HepG2 (cell line): Measurements from ENCODE around the gene CA12. TPM values are rescaled to one million over a fixed set of nuclear protein-coding genes. Genes with fewer than 3 reads are reported as not detected.

Source experiments
- ATAC-seq: fragments of 200-7000 bp; cut with Tn5 transposase; 3 replicates; pipeline ENCODE4 v1.9.1; 2020; ENCODE audit warnings: mild to moderate bottlenecking, moderate library complexity
- BruUV-seq: library from RNA; stranded (reverse); fragments of 400-500 nt; replicated peaks from 2 replicates; lab custom pipeline; 2021; lab: Mats Ljungman, UMichigan
- CTCF ChIA-PET: fragments of 300-600 bp; formaldehyde crosslinking; extraction: SDS; loops from one replicate; lab custom pipeline; 2021; ENCODE audit warnings: low total read pairs, inconsistent platforms, low intra/inter-chr PET ratio; lab: Yijun Ruan, JAX
- POLR2A ChIA-PET: fragments of 350-600 bp; sonication (Branson Sonifier 250); formaldehyde crosslinking; loops from one replicate; lab custom pipeline; 2020; ENCODE audit warnings: antibody characterized with exemption, inconsistent platforms; lab: Yijun Ruan, JAX
- DNase-seq: peaks from one replicate; pipeline ENCODE4 v3.0.0-alpha.2; 2015; ENCODE audit warnings: low spot score
- FAIRE-seq: peaks from 3 replicates; lab custom pipeline; 2011; peaks lifted over from hg19 to GRCh38; lab: Jason Lieb, UNC
- H2AFZ ChIP-seq: one replicate; pipeline ENCODE4 v1.6.1; 2011; ENCODE audit warnings: low read length, inconsistent platforms
- H3K27ac ChIP-seq: fragments of 300-600 bp; 3 replicates; pipeline ENCODE4 v1.8.0; 2011; ENCODE audit warnings: mixed run types, mild to moderate bottlenecking, mixed read lengths, low read length, inconsistent platforms; ENCODE audit not compliant: insufficient read depth; ENCODE audit errors: extremely low read length
- H3K27me3 ChIP-seq, 2 experiments: fragments of 200-600 bp in 1 of 2; 2 replicates in 1 of 2; 3 replicates in 1 of 2; pipeline versions ENCODE4 v1.6.0 to v1.8.0; 2011; ENCODE audit warnings: low read length in 2 of 2, mild to moderate bottlenecking in 2 of 2, moderate library complexity in 2 of 2, inconsistent platforms in 1 of 2; ENCODE audit not compliant: insufficient read depth in 2 of 2, control insufficient read depth in 1 of 2
- H3K36me3 ChIP-seq, 2 experiments: fragments of 200-600 bp in 1 of 2; replicated peaks in 1 of 2; 2 replicates in 1 of 2; 3 replicates in 1 of 2; pipeline versions ENCODE4 v1.5.1 to v1.8.0; 2011; ENCODE audit warnings: low read length in 2 of 2, inconsistent platforms in 1 of 2; ENCODE audit not compliant: insufficient read depth in 2 of 2, control insufficient read depth in 1 of 2
- H3K4me1 ChIP-seq: 2 replicates; pipeline ENCODE4 v1.5.1; 2012; ENCODE audit warnings: low read length, inconsistent platforms; ENCODE audit not compliant: insufficient read depth
- H3K4me2 ChIP-seq: 2 replicates; pipeline ENCODE4 v1.6.0; 2011; ENCODE audit warnings: low read depth, low read length, inconsistent platforms
- H3K4me3 ChIP-seq, 3 experiments: fragments of 200-600 bp in 1 of 3; sonication (generic), shearing (Covaris generic) in 1 of 3; replicated peaks in 1 of 3; 2 replicates each; pipeline ENCODE4 v1.5.1; 2011 to 2016; ENCODE audit warnings: low read length in 3 of 3, inconsistent platforms in 2 of 3, low read depth in 2 of 3, mild to moderate bottlenecking in 2 of 3, control low read depth in 1 of 3, mixed read lengths in 1 of 3; ENCODE audit not compliant: insufficient read depth in 1 of 3
- H3K79me2 ChIP-seq: one replicate; pipeline ENCODE4 v1.6.1; 2011; ENCODE audit warnings: low read length, inconsistent platforms; ENCODE audit not compliant: insufficient read depth
- H3K9ac ChIP-seq: 2 replicates; pipeline ENCODE4 v1.6.0; 2011; ENCODE audit warnings: mild to moderate bottlenecking, low read depth, low read length, inconsistent platforms; ENCODE audit not compliant: insufficient read depth
- H3K9me3 ChIP-seq: 2 replicates; pipeline ENCODE4 v1.5.1; 2012; ENCODE audit warnings: mild to moderate bottlenecking, low read length
- H4K20me1 ChIP-seq: 2 replicates; pipeline ENCODE4 v1.6.0; 2011; ENCODE audit warnings: inconsistent platforms, mild to moderate bottlenecking, low read length, moderate library complexity; ENCODE audit not compliant: insufficient read depth
- CENPX ChIP-seq: sonication (generic); formaldehyde crosslinking; IDR thresholded peaks from 2 replicates; pipeline ENCODE4 v1.9.0; 2021; ENCODE audit warnings: mild to moderate bottlenecking, missing genetic modification reagents, moderate library complexity
- KLF6 ChIP-seq: IDR thresholded peaks from 2 replicates; pipeline ENCODE4 v1.8.0; 2016; ENCODE audit warnings: missing biosample characterization, missing genetic modification reagents
- NR3C1 ChIP-seq: sonication (generic); formaldehyde crosslinking; IDR thresholded peaks from 2 replicates; pipeline ENCODE4 v1.4.0; 2020; ENCODE audit warnings: missing genetic modification reagents
- TFDP1 ChIP-seq: IDR thresholded peaks from 2 replicates; pipeline ENCODE4 v1.6.1; 2016; ENCODE audit warnings: missing compliant biosample characterization, missing genetic modification reagents, borderline replicate concordance
- ZNF281 ChIP-seq: sonication (generic); formaldehyde crosslinking; IDR thresholded peaks from 2 replicates; pipeline ENCODE4 v1.4.0; 2020; ENCODE audit warnings: missing genetic modification reagents, borderline replicate concordance
- ZNF33B ChIP-seq: sonication (generic); formaldehyde crosslinking; IDR thresholded peaks from 2 replicates; pipeline ENCODE4 v1.5.1; 2020; ENCODE audit warnings: mild to moderate bottlenecking, missing genetic modification reagents
- WGBS: methylation state at CpG from one replicate; pipeline ENCODE4 v1.1.6; 2017; ENCODE audit warnings: low lambda C conversion rate; 5-methylcytosine and 5-hydroxymethylcytosine counted together
- in situ Hi-C: cut with HindIII; loops from 2 replicates; pipeline ENCODE4 v1.10.0; 2017; ENCODE audit warnings: low pct_unique_long_range_greater_than_20kb; ENCODE audit not compliant: extremely low pct_ligation_motif_present
- intact Hi-C: fragments of 100-400 bp; cut with micrococcal nuclease; formaldehyde crosslinking; loops from one replicate; pipeline ENCODE4 v1.10.0; 2022; ENCODE audit not compliant: unreplicated experiment
- polyA plus RNA-seq, 8 experiments: library from polyadenylated mRNA; depleted of rRNA in 3 of 8; stranded (reverse) in 7 of 8; unstranded in 1 of 8; fragments of >200 nt; fragmentation: Illumina TruSeq in 4 of 8; extraction: Trizol in 4 of 8; gene quantifications; 2 replicates each; pipeline versions ENCODE4 v1.2.1 to v1.2.3, GENCODE V29; 2011 to 2016; ENCODE audit warnings: low read depth in 4 of 8, missing spikeins in 1 of 8, mixed read lengths in 1 of 8; ENCODE audit not compliant: insufficient read depth in 1 of 8
- total RNA-seq, 5 experiments: library from RNA; depleted of rRNA; stranded (reverse); fragments of >200 nt; fragmentation: Illumina TruSeq; extraction: Trizol; gene quantifications; 2 replicates each; pipeline ENCODE4 v1.2.3, GENCODE V29; 2016; ENCODE audit warnings: low read depth in 1 of 5
- TF ChIP-seq, protein P1 (sequence below): sonication (generic); formaldehyde crosslinking; IDR thresholded peaks from 2 replicates; pipeline ENCODE4 v1.9.0; 2022; ENCODE audit warnings: missing genetic modification reagents, mild to moderate bottlenecking, borderline replicate concordance
- TF ChIP-seq, protein P2 (sequence below): sonication (generic); formaldehyde crosslinking; IDR thresholded peaks from 2 replicates; pipeline ENCODE4 v1.4.0; 2020; ENCODE audit warnings: low read depth, mild to moderate bottlenecking, missing genetic modification reagents
- TF ChIP-seq, protein P3 (sequence below): sonication (generic); formaldehyde crosslinking; IDR thresholded peaks from 2 replicates; pipeline ENCODE4 v1.5.0; 2020; ENCODE audit warnings: mild to moderate bottlenecking, missing genetic modification reagents

CA12 gene
- total and polyA plus RNA-seq, 2 of the 13 experiments (the other 11 are each of a cell fraction or from before 2014, with no cell fraction given), result 0.07 to 0.20 TPM

- TF ChIP-seq, protein P1, sequence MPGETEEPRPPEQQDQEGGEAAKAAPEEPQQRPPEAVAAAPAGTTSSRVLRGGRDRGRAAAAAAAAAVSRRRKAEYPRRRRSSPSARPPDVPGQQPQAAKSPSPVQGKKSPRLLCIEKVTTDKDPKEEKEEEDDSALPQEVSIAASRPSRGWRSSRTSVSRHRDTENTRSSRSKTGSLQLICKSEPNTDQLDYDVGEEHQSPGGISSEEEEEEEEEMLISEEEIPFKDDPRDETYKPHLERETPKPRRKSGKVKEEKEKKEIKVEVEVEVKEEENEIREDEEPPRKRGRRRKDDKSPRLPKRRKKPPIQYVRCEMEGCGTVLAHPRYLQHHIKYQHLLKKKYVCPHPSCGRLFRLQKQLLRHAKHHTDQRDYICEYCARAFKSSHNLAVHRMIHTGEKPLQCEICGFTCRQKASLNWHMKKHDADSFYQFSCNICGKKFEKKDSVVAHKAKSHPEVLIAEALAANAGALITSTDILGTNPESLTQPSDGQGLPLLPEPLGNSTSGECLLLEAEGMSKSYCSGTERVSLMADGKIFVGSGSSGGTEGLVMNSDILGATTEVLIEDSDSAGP, result 0 out of 2 replicates have a peak, but pooled peaks have one; percentile 16
- no peak for TF ChIP-seq CENPX
- no peak for TF ChIP-seq NR3C1
- ChIA-PET CTCF (no interaction called here), POLR2A (no interaction called here)
- no peak overlapping the region for H3K9ac ChIP-seq
- intact Hi-C loops (no loop called here), in situ Hi-C loops (no loop called here)
- 36% methylated on average over 8 of the region's 8 CpGs for WGBS
- H4K20me1 ChIP-seq, result no peaks in the 10 kb centered on the region
- H3K79me2 ChIP-seq, result no peaks in the 10 kb centered on the region
- FAIRE-seq, result no peak
- H3K27me3 ChIP-seq, result peaks cover 3 to 10% of the 10 kb centered on the region in 2 experiments; a peak in 2 of 5 replicates
- no peak for DNase-seq
- no peak overlapping the region for H2AFZ ChIP-seq
- H3K27ac ChIP-seq, result no peak overlapping the region
- BruUV-seq, result no TSS peak
- peaks cover 5% of the 10 kb centered on the region; the same call in 1 of the 2 replicates for H3K4me1 ChIP-seq
- no peaks in the 10 kb centered on the region for H3K36me3 ChIP-seq
- H3K9me3 ChIP-seq, result no peaks in the 10 kb centered on the region
- no peak overlapping the region for H3K4me3 ChIP-seq
- ATAC-seq, result no peak; the same call in 2 of the 3 replicates
- H3K4me2 ChIP-seq, result no peak overlapping the region; the same call in 1 of the 2 replicates
Measured at GRCh38 chr15:63340353-63340752, 41.3 kb downstream of the CA12 start.

DNA sequence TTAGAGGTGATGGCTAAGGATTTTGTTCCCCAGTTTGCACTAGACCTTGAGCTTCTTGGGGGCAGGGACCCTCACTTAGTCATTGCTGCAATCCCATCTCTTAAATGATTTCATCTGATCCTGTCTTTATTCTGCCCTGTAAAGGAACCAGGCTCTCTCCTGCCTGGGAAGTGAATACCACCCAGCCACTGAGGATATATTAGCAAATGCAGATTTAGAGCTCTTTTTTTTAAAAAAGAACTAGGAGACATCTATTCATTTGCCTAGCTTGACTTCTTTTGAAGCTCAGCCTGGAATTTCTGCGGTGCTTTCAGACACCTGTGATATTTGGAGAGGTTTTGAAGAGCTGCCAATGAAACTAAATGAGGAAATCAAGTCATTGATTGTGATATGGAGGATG is 41.8 kb downstream of the CA12 start:
- FAIRE-seq (no peak), DNase-seq (no peak), ATAC-seq (no peak)
- H3K4me1 ChIP-seq, result peaks cover 5% of the 10 kb centered on the region; the same call in 1 of the 2 replicates
- H4K20me1 ChIP-seq, result no peaks in the 10 kb centered on the region
- H2AFZ ChIP-seq, result no peak overlapping the region
- no peaks in the 10 kb centered on the region for H3K9me3 ChIP-seq
- POLR2A ChIA-PET, result no interaction called here
- WGBS, result 56% methylated on average over 1 of the region's 1 CpG
- peaks cover 2 to 10% of the 10 kb centered on the region in 2 experiments; a peak in 2 of 5 replicates for H3K27me3 ChIP-seq
- H3K79me2 ChIP-seq, result no peaks in the 10 kb centered on the region
- in situ Hi-C loops (no loop called here), intact Hi-C loops (no loop called here)
- no peaks in the 10 kb centered on the region for H3K36me3 ChIP-seq
- H3K9ac ChIP-seq, result no peak overlapping the region
- H3K27ac ChIP-seq, result no peak overlapping the region
- BruUV-seq, result no TSS peak
- CTCF ChIA-PET, result no interaction called here
- no peak overlapping the region for H3K4me2 ChIP-seq
- no peak overlapping the region for H3K4me3 ChIP-seq
- TF ChIP-seq ZNF281 (CRISPR knock-in tag), result no peak
- no peak for TF ChIP-seq TFDP1 (CRISPR knock-in tag)
- TF ChIP-seq, protein P2, sequence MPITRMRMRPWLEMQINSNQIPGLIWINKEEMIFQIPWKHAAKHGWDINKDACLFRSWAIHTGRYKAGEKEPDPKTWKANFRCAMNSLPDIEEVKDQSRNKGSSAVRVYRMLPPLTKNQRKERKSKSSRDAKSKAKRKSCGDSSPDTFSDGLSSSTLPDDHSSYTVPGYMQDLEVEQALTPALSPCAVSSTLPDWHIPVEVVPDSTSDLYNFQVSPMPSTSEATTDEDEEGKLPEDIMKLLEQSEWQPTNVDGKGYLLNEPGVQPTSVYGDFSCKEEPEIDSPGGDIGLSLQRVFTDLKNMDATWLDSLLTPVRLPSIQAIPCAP (CRISPR knock-in tag), result no peak
- no peak for TF ChIP-seq ZNF33B
- TF ChIP-seq, protein P3, sequence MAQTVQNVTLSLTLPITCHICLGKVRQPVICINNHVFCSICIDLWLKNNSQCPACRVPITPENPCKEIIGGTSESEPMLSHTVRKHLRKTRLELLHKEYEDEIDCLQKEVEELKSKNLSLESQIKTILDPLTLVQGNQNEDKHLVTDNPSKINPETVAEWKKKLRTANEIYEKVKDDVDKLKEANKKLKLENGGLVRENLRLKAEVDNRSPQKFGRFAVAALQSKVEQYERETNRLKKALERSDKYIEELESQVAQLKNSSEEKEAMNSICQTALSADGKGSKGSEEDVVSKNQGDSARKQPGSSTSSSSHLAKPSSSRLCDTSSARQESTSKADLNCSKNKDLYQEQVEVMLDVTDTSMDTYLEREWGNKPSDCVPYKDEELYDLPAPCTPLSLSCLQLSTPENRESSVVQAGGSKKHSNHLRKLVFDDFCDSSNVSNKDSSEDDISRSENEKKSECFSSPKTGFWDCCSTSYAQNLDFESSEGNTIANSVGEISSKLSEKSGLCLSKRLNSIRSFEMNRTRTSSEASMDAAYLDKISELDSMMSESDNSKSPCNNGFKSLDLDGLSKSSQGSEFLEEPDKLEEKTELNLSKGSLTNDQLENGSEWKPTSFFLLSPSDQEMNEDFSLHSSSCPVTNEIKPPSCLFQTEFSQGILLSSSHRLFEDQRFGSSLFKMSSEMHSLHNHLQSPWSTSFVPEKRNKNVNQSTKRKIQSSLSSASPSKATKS (CRISPR knock-in tag), result no peak
- no peak for TF ChIP-seq KLF6 (CRISPR knock-in tag)
